HG03460 (cell line): ENCODE measurements around the gene NUP50.
"Not testable (repeated sequence)": the region's sequence is repeated elsewhere in the genome, so short reads cannot be mapped to it uniquely, and the experiment has no call there.

Experiments used
- ATAC-seq: cut with Tn5 transposase; IDR thresholded peaks from one replicate; pipeline ENCODE4 v1.9.1; 2021; ENCODE audit not compliant: unreplicated experiment

NUP50 gene

GRCh38 chr22:45159652-45160462 is 3.9 kb upstream of the NUP50 start:
- no peak for ATAC-seq

DNA sequence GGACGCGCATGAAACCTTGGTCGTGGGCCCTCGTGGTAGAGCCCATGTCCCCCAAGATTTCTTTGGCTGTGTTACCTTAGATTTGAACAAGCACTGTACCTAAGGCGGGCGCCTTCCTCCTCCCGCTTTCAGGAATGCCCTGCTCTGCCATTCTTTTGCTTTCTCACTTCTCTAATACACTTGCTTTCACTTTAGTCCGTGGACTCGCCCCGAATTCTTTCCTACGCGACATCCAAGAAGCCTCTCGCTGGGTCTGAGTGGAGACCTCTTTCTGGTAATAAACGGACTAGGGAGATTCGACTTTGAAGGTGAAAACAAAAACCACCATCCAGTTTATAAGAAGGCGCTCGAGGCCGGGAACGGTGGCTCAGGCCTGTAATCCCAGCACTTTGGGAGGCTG is 1.2 kb upstream of the NUP50 start:
- no peak for ATAC-seq

GRCh38 chr22:45163099-45163450 is 650 bp upstream of the NUP50 start:
- no peak for ATAC-seq

DNA sequence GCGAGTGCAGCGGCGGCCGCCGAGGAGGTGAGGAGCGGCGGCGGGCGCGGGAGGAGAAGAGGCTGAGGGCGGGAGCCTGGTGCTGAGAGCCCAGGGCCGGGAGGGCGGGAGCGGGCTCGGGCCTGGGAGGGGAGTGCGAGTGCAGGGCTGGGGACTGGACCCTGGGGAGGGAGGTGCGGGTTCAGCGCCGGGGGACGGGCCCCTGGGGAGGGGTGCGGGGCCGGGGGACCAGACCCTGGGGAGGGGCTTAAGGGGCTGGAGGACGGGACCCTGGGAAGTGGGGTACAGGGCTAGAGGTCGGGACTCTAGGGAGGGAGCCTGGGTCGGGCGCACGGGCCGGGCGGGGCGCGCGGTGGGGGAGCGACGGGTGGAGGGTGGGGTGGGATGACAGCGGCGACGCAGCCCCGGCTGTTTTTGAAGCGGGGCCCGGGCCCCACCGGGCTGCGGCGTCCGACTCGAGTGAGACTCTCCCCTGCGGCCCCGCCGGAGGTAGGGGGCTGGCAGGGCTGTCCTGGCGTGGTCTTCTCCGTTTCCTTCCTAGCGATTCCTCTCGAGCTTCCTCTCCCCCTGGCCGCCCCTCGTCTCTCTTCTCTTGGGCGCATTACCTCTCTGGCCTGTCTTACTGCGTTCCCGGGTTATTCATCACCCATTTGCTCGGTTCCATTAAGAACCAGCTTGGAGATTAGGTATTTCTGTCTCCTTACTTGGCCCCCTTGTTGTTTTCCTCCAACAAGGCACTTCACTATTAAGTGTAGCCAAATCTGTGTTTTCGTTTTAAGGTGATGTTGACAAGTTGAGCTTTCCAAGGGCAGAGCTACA is 754 bp downstream of the NUP50 start:
- ATAC-seq = peak; percentile 25

DNA sequence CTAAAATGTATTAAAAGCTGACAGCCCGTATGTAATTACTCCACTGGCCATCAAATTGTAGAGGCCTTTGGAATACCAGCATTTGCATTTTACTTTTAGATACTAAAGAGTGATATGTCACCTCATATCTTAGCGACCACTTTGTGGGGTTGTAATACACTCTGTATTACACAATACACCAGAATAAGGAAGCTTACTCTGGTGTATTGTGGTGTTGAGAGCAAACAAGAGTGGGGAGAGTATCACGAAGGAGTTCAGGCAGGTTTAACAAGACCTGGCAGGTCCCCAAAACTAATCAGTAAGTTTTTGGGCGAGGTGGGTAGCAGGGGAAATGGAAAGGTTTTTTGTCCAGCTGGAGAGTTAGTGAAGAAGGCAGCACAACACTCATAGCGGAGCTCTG is 3.2 kb downstream of the NUP50 start:
- ATAC-seq = no peak

DNA sequence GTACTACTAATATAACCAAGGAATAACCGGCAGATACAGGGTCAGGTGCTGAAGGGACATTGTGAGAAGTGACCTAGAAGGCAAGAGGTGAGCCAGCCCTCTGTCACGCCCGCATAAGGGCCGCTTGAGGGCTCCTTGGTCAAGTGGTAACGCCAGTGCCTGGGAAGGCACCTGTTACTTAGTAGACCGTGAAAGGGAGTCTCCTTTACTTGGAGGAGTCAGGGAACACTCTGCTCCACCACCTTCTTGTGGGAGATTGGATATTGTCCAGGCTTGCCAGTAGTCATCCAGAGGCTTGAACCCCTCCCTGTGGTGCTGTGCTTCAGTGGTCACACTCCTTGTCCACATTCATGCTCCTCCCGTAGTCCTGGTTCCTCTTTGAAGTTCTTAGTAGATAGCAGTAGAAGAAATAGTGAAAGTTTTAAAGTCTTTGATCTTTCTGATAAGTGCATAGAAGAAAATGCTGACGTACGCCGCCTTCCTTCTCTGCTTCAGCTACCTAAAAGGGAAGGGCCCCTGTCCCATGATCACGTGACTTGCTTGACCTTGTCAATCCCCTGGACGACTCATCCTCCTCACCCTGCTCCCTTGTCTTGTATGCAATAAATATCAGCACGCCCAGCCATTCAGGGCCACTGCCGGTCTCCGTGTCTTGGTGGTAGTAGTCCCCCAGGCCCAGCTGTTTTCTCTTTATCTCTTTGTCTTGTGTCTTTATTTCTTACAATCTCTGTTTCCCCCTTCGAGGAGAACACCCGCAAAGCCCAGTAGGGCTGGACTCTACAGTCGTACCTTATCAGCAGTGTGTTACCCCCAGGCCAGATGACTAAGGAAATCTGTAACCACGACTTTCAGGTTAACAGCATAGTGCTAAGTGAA is 6.1 kb downstream of the NUP50 start:
- ATAC-seq = no peak

DNA sequence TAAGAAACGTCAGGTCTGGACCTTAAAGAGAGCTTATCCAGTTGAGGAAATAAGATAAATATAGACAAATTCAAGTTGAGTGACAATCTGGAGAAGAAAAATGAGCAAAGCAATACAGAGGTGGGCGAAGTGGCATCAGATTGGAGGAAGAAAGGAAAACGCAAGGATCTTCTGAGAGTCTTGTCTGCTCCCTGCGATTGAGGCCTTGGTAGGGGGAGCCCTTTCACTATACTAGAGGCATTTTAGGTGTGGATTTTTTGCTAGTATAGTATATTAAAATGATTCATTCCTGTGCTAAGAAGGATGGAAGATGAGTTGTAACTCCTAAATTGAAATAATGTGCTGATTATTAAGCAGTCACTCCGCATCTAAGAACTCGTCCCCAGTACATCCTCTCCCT is 8.1 kb downstream of the NUP50 start:
- ATAC-seq = no peak

DNA sequence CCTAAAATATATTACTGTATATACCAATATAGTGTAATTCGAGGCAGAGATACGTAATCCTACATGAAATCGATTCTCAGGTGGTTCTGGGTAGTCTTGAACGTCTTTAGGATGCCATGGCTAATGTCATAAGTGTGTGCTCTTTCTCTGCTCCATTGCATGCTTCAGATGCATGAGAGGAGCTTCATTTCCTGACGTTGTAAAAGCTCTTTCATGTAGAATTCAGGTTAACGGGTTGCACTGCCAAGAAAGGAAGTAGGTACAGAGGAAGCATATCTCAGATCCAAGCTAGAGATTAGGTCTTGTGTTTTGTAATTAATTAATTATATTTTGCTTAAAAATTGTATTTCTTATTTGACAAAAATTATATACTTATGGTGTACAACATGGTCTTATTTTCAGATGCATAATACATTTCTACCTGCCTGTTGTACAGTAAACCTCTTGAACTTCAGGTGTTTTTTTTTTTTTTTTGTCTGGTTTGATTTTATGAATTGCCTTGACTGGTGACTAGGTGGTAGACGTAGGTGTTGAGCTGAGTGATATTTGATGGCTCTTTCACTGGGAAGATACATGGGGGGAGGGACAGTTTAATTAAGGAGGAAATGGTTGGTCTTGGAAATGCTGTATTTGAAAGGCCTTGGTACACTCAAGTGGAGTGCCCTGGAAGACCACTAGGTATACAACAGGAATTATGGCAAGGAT is 9.3 kb downstream of the NUP50 start:
- ATAC-seq = no peak

DNA sequence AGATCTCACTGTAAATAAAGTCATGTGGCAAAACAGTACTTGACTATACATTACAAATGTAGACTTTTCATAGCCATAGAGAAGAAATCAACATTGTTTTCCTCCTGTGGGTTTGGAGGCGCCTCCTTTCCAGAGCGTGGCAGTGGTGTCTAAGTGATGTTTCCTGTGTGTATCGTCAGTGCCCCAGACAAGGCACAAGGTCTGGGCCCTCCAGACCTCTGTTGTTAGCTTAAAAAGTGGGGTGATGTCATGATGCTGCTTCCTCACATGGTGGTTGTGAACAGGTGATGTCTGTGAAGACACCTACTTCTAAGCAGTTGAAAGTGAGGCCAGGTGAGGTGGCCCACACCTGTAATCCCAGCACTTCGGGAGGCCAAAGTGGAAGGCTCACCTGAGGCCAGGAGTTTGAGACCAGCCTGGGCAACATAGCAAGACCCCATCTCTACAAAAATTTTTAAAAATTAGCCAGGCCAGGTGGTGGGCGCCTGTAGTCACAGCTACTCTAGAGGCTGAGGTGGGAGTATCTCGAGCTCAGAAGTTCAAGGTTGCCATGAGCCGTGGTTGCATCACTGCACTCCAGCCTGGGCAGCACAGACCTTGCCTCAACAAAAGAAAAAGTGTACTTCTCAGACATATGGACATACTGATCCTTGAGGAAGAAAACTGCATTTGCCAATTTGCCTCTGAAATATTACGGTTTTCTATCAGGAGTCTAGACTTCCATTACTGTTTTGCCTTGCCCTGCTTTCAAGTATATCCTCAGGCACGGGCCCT is 15.7 kb downstream of the NUP50 start:
- no peak for ATAC-seq

DNA sequence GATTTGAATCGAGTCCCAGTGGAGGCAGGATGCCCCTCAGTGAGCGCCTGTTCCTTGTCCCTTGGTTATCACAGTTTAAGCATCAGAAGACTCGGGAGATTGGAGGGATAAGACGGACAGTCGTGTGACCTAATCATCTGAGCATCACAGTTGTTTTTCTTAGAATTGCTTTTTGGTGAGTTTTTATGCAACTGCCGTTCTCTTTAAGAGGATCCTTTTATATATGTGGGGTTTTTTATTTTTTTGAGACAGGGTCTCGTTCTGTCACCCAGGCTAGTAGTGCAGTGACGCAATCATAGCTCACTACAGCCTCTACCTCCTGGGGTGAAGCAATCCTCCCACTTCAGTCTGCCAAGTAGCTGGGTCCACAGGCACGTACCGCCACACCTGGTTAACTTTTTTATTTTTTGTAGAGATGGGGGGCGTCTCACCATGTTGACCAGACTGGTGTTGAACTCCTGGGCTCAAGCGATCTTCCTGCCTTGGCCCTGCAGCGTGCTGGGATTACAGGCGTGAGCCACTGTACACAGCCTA is 16.5 kb downstream of the NUP50 start:
- ATAC-seq = no peak

- ATAC-seq = no peak
Observed at GRCh38 chr22:45181240-45181639, 17.5 kb downstream of the NUP50 start.

DNA sequence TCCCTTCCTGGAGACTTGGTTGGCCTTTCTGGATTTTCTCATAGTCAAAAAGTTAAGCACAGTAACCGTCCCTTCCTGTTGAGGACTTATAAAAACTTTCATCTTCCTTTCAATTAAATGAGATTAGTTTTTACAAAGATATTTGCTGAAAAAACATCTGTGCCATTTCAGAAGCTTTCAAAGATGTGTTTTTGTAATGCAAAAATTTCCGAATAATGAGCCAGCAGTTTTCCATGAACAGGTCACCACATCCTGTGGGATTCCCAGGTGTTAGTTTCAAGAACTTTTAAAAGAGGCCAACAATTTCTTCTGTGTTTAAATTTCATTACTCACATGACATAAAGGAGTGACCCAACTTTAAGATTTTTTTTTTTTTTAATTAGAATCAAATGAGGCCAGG is 18.0 kb downstream of the NUP50 start:
- no peak for ATAC-seq

GRCh38 chr22:45183974-45184373 is 20.2 kb downstream of the NUP50 start:
- ATAC-seq = no peak

DNA sequence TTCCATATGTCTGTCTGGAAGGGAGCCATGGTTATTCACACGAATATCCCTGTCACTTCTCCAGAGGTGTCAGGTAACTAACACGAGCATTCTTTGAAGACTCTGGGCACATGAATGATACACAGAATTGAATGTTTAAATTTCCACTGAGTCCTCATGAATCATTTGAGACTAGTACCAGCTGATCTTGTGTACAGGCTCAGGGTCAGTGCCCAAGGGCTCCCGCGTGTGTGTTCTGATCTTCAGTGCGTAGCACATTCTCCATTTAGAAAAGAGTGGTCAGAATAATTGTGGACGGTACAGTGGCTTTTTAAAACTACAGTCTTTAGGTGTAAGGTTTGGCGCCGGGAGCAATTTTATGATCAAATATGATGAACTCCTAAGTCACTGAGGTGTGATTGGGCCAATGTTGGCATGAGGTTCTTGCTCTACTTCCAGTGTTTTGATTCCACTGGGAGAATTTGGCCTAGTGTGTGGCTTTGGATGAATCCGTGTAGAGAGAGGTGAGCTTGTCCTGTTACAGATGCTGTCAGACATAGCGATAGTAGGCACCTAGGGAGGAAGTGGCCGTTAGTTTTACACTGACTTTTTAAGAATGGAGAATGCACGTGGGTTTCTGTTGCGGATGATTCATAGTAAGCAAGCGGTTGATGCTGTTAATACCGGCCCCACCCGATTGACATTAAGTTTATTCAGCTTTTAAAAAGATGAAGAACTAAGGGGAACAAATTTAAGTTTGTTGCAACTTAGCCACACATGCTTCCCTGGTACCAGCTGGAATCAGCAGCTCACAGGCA is 22.2 kb downstream of the NUP50 start:
- no peak for ATAC-seq

- no peak for ATAC-seq
Observed at GRCh38 chr22:45187891-45188290, 24.2 kb downstream of the NUP50 start.

GRCh38 chr22:45188779-45189178 is 25.1 kb downstream of the NUP50 start:
- ATAC-seq = no peak

- no peak for ATAC-seq
Observed at GRCh38 chr22:45190202-45190872, 26.6 kb downstream of the NUP50 start.

GRCh38 chr22:45191746-45192145 is 28.0 kb downstream of the NUP50 start:
- ATAC-seq = not testable (repeated sequence)
